ENCODE measurements around the gene MYMK.
"Not testable (repeated sequence)": the region's sequence is repeated elsewhere in the genome, so short reads cannot be mapped to it uniquely, and the experiment has no call there.

Gene MYMK, protein sequence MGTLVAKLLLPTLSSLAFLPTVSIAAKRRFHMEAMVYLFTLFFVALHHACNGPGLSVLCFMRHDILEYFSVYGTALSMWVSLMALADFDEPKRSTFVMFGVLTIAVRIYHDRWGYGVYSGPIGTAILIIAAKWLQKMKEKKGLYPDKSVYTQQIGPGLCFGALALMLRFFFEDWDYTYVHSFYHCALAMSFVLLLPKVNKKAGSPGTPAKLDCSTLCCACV

DNA sequence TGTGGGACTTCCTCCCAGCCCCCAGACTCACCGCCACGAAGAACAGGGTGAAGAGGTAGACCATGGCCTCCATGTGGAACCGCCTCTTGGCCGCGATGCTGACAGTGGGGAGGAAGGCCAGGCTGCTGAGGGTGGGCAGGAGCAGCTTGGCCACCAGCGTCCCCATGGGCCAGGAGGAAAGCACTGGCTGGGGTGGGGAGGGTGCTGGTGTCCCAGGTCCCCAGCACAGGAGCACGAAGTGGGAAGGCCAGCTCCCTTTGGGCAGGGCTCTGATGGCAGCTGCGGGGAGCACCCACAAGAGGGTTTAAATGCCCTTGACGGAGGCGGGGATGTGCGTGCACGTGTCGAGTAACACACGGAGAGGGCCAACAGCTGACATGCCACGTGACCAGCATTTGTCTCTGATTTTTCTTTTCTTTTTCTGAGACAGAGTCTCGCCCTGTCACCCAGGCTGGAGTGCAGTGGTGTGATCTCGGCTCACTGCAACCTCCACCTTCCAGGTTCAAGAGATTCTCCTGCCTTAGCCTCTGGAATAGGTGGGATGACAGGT lies at the start of gene MYMK:
TSS of gene MYMK (minus strand) at position 281 of the 550 bp plus-strand sequence. CDS start at position 166, 115 bp downstream.
- Histone ChIP-seq H3K4me3 (no peak within 1 kb of the TSS), H3K27ac (no peak within 1 kb of the TSS)

DNA sequence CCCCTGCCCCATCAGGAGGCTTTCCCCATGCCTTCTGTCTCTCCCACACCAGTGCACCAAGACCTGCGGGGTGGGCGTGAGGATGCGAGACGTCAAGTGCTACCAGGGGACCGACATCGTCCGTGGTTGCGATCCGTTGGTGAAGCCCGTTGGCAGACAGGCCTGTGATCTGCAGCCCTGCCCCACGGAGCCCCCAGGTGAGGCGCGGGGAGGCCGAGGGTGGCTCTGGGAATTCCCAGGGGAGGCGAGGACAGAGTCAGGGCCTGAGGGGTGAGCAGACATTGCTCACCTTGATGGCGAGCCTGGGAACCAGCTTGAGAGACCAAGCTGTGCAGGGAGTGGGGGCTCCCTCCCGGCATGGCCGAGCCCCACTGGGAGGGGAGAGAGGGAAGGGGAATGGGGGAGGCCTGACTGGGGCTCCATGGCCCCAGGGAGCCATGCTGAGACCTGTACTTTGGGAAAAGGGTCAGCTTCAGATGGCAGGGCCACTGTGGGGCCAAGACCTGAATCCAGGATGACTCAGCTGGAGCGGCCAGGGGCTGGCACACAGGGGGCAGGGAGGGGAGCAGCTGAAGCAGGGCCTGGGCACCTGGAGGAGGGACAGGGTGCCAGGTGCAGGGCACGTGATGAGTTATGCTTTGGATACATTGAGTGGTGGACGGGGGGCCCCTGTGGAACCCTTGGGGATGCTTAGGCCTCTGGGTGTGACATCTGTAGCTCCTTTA lies 49.2 kb upstream of the MYMK start:
- Histone ChIP-seq H3K27ac (no peak overlapping the region), H3K4me3 (no peak overlapping the region)

DNA sequence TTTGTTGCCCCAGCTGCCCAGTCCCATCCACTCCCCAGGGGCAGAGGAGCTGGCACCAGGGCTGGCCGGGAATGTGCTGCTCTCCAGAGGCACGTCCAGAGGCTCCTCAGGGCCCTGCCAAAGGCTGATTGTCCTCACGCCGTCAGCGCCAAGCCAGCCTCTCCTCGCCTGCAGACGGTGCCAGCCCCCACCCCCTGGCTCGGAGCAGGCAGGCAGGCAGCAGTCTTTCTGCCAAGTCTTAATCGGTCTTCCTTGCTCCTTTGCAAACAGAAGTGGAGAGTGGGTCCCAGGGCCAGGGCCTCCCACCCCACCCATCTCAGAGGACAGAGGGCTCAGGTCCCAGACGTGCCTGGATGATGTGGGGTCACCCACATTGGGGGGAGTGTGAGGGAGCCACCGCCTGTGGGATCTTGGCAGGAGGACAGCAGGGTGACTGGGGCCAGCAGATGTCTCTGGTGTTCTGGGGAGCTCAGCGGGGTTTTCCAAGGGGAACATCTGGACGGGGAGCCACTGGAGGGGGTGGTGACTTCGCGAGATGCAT lies 48.1 kb upstream of the MYMK start:
- H3K4me3 ChIP-seq, result no peak overlapping the region
- H3K27ac ChIP-seq, result no peak overlapping the region

DNA sequence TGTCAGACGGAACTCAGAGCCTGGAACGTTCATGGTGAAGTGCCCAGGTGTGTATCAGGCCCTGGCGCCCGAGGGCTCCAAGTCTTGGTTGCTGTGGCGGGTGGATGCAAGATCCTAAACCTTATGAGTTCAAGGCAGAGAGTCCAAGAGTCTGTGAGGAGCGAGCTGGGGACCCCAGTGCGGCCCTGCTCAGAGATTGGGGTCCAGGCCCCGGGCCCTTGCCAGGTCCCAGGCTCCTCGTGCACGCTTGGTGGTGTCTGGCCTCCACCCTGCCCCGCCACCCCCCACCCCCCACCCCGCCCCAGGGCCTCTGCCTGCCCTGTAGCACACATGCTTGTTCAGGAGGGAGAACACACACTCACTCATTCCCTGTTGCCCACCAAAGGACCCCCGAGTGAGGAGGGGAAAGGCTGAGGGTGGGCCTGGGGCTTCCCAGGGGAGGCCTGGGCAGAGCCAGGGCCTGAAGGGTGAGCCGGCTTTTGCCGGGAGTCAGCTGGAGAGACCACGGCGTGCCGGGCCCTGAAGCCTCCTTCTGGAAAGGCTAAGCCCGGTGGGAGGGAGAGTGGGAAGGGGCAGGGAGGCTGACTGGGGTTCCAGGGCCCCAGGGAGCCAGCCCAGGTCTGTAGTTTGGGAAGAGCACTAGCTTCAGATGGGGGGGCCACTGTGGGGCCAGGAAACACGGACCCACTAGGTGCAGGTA lies 47.3 kb upstream of the MYMK start:
- Histone ChIP-seq H3K4me3 (no peak overlapping the region), H3K27ac (no peak overlapping the region)

DNA sequence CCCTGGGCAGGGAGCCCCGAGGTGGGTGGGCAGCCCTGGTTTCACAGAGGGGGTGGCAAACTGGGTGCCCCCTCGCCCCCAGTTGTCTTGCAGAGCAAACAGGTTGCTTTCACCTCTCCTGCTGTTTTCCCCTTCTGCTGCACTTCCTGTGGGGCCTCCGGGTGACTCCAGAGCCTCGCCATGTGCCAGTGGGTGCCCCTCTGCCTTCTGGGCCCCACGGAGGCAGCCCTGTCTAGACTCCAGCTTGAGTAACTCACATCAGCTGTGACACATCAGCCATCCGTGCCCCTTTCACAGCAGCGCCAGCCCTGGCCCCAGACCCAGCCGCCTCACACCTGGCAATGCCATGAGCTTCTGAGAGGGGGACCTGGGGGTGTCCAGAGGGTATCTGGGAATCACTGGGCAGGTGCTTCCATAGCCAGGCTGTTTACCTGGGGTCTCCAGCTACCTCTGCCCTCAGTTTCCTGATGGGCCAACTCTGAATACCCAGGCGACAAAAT lies 46.7 kb upstream of the MYMK start:
- Histone ChIP-seq H3K27ac (no peak overlapping the region), H3K4me3 (no peak overlapping the region)

DNA sequence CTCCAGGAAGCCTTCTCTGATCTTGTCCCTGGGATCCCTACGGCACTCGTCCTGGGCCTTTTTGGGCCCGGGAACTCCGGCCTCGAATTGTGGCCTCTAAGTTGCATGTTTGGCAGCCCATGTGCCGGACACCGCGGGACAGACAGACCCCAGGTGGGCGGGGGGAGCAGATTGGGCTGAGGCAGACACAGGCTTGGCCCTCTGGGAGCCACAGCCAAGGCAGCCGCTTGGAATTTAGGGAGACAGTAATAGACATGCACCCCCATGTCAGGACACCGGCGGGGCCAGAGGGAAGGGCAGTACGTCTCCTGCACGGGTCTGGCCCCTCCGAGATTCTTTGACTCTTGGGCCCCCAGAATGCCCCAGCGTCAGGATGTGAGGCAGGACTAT lies 45.9 kb upstream of the MYMK start:
- H3K4me3 ChIP-seq, result no peak overlapping the region
- no peak overlapping the region for H3K27ac ChIP-seq

DNA sequence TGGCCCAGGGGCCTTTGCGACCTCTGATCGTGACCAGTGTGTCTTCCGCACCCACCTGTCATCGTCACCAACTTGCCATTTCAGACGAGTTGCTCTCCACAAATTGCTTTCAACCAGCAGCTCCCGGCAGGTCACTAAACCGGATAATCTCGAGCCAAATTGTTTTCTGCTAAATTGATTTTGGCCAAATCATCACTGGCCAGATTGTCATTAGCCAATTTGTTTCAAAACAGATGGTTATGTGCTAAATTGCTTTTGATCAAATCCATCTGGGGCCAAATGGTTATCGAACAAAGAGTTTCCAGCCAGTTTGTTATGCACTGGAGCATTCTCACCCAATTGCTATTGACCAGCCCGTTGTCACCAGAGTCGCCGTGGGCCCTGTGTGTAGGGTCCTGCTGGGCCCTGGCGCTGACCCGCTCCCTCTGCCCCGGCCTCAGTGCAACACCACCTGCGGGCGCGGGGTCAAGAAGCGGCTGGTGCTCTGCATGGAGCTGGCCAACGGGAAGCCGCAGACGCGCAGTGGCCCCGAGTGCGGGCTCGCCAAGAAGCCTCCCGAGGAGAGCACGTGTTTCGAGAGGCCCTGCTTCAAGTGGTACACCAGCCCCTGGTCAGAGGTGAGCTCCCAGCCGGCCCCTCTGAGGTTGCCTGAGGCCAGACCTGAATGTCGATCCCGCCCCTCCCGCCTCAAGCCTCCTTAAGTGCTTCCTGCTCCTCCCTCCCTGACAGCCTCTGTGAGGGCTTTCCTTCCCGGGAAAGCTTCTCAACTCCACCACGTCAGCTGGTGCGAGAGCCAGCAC lies 45.3 kb upstream of the MYMK start:
- Histone ChIP-seq H3K4me3 (no peak overlapping the region), H3K27ac (no peak overlapping the region)

DNA sequence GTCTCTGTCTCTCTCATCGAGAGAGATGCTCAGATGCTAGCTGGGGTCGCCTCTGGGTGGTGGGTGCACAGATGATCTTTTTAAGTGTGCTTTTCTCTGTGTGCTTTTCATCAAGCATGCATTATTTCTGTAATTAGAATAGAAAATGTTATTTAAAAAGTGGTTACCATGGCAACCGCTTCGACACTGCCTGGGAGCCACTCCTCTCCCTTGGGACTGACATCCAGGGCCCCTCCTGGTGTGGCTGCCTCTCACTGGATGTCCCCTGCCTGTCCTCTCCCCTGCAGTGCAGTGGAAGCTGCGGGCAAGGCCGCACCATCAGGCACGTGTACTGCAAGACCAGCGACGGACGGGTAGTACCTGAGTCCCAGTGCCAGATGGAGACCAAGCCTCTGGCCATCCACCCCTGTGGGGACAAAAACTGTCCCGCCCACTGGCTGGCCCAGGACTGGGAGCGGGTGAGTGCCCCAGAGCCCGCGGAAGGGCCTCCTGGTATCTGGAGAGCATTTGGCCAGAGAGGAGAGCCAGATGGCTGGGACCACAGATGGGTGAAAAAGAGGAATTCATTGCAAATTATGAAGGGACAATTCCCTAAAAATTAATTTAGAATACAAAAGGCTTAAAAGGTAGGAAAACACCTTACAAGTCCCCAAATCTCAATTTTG lies 44.5 kb upstream of the MYMK start:
- Histone ChIP-seq H3K4me3 (no peak overlapping the region), H3K27ac (no peak overlapping the region)

DNA sequence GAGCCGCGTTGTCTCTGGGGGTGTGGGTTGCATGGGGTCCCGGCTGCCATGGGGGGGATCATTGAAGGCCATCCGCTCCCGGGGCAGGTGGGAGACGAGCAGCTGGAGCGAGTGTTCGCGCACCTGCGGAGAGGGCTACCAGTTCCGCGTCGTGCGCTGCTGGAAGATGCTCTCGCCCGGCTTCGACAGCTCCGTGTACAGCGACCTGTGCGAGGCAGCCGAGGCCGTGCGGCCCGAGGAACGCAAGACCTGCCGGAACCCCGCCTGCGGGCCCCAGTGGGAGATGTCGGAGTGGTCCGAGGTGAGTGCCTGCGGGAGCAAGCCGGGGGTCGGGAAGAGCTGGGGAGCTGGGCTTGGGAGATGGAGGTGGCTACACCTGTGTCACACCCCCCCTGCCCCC lies 43.4 kb upstream of the MYMK start:
- H3K27ac ChIP-seq, result no peak overlapping the region
- no peak overlapping the region for H3K4me3 ChIP-seq

DNA sequence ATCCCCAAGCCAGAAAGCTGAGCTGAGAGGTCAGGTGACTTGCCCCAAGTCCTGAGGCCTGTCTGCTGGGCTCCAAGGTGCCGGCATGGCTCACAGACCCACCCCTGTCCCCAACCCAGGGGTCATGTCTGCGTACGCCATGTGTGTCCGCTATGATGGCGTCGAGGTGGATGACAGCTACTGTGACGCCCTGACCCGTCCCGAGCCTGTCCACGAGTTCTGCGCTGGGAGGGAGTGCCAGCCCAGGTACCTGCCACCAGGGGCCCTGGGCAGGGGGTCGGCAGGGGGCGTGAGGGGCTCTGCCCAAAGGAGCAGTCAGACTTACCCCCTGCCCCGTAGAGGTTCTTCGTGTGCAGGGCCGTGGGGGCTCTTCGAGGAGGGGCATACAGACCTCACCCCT lies 42.1 kb upstream of the MYMK start:
- Histone ChIP-seq H3K27ac (no peak overlapping the region), H3K4me3 (no peak overlapping the region)

DNA sequence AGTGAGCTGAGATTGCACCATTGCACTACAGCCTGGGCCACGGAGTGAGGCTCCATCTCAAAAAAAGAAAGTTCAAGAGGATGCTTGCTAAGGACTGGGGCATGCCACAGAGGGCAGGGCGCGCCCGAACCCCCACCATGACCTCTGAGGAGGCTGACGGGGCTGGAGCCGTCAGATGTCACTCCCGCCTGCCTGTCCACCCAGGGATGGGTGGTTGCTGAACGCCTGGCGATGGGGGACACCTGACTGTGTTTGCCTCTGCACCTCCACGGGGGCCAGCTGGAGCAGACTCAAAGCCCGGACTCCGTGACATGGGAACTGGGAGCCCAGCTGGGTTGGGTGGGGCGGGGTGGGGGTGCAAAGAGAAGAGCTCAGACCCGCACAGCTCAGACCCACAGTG lies 41.6 kb upstream of the MYMK start:
- Histone ChIP-seq H3K4me3 (no peak overlapping the region), H3K27ac (peak overlapping the region in 1 of 21 experiments; percentile 28)

DNA sequence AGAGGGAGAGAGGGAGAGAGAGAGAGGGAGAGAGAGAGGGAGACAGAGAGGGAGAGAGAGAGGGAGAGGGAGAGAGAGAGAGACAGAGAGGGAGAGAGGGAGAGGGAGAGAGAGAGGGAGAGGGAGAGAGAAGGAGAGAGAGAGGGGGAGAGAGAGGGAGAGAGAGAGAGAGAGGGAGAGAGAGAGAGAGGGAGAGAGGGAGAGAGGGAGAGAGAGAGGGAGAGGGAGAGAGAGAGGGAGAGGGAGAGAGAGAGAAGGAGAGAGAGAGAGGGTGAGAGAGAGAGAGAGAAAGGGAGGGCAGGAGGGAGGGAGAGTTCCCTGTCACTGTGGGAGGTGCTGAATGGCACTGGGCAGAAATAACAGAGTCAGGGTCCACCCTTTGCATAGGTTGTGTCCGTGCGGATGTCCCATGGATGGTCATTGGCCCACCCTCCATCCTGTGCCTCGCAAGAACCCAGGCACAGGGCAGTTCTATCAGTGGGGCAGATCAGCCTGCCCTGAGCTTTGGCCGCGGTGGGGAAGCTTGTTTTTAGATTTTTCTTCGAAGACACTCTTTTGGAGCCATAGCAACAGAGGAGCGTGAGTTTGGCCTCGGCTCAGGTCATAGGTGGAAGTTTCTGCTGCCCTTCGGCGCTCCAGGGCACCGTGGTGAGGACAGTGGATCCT lies 39.8 kb upstream of the MYMK start:
- Histone ChIP-seq H3K27ac (peak overlapping the region in 5 of 21 experiments; percentile 35 to 70 (median 68)), H3K4me3 (no peak overlapping the region)

DNA sequence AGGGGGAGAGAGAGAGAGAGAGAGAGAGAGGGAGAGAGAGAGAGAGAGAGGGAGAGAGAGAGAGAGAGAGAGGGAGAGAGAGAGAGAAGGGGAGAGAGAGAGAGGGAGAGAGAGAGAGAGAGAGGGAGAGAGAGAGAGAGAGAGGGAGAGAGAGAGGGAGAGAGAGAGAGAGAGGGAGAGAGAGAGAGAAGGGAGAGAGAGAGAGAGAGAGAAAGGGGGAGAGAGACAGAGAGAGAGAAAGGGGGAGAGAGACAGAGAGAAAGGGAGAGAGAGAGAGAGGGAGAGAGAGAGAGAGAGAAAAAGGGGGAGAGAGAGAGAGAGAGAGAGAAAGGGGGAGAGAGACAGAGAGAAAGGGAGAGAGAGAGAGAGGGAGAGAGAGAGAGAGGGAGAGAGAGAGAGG lies 39.1 kb upstream of the MYMK start:
- not testable (repeated sequence) for H3K27ac ChIP-seq, H3K4me3 ChIP-seq

DNA sequence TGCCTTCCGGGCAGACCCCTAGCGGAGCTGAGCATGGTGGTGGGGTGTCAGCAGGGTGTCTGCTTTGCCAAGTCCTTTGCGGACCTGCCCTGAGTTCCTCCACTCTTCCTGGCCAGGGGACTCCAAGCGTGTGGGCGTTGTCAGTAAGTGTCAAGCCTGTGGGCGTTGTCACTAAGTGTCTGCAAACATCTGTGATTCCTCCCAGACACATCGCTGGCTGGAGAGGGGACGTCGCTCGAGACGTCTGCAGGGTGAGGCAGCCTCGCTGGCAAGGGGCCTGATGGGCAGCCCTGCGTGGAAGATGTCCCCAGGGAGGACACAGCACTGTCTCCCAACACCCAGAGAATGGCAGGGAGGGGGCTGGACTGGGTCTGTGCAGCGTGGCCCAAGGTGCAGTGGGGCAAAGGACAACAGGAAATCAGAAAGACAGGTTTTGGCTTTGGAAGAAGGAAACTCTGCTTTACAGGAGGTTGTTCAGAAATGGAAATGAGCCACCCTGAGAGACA lies 38.6 kb upstream of the MYMK start:
- Histone ChIP-seq H3K27ac (no peak overlapping the region), H3K4me3 (no peak overlapping the region)

DNA sequence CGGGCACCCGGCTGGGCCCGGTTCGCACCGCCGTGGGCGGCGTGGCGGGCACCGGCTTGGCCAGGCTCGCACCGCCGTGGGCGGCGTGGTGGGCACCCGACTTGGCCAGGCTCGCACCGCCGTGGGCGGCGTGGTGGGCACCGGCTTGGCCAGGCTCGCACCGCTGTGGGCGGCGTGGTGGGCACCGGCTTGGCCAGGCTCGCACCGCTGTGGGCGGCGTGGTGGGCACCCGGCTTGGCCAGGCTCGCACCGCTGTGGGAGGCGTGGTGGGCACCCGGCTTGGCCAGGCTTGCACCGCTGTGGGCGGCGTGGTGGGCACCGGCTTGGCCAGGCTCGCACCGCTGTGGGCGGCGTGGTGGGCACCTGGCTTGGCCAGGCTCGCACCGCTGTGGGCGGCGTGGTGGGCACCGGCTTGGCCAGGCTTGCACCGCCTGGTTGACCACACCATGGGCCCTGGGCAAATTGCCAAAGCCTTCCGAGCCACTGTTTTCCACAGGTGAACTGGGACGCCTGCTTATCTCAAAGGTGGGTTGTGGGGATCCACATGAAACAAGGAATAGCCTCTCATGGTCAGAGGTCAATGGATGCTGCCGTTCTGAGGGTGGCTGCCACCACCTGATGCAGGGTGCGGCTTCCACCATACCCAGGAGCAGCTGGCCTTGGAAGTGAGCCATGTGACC lies 38.0 kb upstream of the MYMK start:
- no peak overlapping the region for H3K4me3 ChIP-seq
- H3K27ac ChIP-seq, result peak overlapping the region in 1 of 21 experiments; percentile 54

DNA sequence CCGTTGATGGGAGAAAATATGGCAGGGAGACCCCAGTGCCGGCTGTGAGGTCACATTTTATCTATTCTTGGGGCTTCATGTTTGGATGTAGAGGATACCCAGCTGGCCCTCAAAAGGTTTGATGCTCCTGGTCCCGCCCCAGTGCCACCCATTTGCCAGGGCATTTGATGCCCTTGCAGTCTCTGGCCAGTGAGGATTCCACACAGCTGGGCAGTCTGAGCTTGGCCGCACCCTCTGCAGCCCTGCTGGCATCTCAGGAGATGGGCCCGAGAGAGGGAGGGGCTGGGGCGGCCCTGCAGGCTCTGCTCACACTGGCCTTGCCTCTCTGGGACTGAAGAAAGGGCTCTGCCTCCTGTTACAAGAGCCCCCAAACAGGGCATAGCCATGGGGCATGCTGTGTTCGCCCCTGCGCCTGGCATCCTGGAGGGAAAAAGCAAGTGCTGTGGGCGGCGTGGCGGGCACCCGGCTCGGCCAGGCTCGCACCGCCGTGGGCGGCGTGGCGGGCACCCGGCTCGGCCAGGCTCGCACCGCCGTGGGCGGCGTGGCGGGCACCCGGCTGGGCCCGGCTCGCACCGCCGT lies 37.3 kb upstream of the MYMK start:
- Histone ChIP-seq H3K27ac (no peak overlapping the region), H3K4me3 (no peak overlapping the region)

DNA sequence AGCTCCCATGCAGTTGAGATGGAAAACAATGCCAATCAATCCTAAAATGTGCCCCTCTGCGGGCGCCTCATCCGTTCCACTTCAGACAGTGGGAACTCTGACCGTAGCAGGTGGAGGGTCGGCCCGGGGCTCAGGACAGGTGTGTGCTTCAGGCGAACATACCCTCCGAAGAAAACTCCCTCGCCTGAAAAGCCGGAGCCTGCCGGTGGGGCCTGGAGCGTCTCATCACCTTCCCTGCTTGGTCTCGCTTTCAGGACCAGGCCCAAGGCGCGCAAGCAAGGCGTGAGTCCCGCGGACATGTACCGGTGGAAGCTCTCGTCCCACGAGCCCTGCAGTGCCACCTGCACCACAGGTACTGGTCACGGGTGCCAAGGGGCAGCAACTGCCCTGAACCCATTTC lies 36.2 kb upstream of the MYMK start:
- Histone ChIP-seq H3K4me3 (no peak overlapping the region), H3K27ac (no peak overlapping the region)
